GM23248 (cell line): ENCODE data around the gene METTL8. TPM values are rescaled to one million over a fixed set of nuclear protein-coding genes. Genes with fewer than 3 reads are reported as not detected.

Experiments
- DNase-seq: peaks from one replicate; pipeline ENCODE4 v3.0.0-alpha.2; 2015
- H2AFZ ChIP-seq: fragments of 200-600 bp; sonication (generic); 2 replicates; pipeline ENCODE4 v1.6.1; 2016; ENCODE audit warnings: antibody characterized with exemption
- H3F3A ChIP-seq: fragments of 200-600 bp; sonication (generic); 2 replicates; pipeline ENCODE4 v1.6.1; 2016; ENCODE audit warnings: mild to moderate bottlenecking, antibody characterized with exemption, mixed run types; ENCODE audit not compliant: insufficient read depth
- H3K27ac ChIP-seq: fragments of 200-600 bp; sonication (generic); 2 replicates; pipeline ENCODE4 v1.5.1; 2016; ENCODE audit warnings: mild to moderate bottlenecking
- H3K27me3 ChIP-seq: fragments of 200-600 bp; sonication (generic); replicated peaks from 2 replicates; pipeline ENCODE4 v1.6.1; 2016; ENCODE audit warnings: mild to moderate bottlenecking; ENCODE audit not compliant: insufficient read depth
- H3K36me3 ChIP-seq: fragments of 200-600 bp; sonication (generic); 2 replicates; pipeline ENCODE4 v1.6.1; 2016; ENCODE audit warnings: low read depth, mild to moderate bottlenecking
- H3K4me1 ChIP-seq: fragments of 200-600 bp; sonication (generic); 2 replicates; pipeline ENCODE4 v1.6.1; 2016; ENCODE audit warnings: mild to moderate bottlenecking; ENCODE audit not compliant: insufficient read depth
- H3K4me2 ChIP-seq: fragments of 200-600 bp; sonication (generic); one replicate; pipeline ENCODE4 v1.6.1; 2016; ENCODE audit warnings: mild to moderate bottlenecking; ENCODE audit not compliant: unreplicated experiment
- H3K4me3 ChIP-seq: fragments of 200-600 bp; sonication (generic); 2 replicates; pipeline ENCODE4 v1.5.1; 2016; ENCODE audit warnings: mild to moderate bottlenecking
- H3K79me2 ChIP-seq: fragments of 200-600 bp; sonication (generic); 2 replicates; pipeline ENCODE4 v1.6.1; 2016; ENCODE audit warnings: mild to moderate bottlenecking; ENCODE audit not compliant: insufficient read depth
- H3K9ac ChIP-seq: fragments of 200-600 bp; sonication (generic); 2 replicates; pipeline ENCODE4 v1.6.1; 2016; ENCODE audit warnings: mild to moderate bottlenecking
- H3K9me2 ChIP-seq: fragments of 200-600 bp; sonication (generic); 2 replicates; pipeline ENCODE4 v1.6.1; 2016; ENCODE audit warnings: mixed run types, mild to moderate bottlenecking, moderate library complexity; ENCODE audit not compliant: insufficient read depth
- H3K9me3 ChIP-seq: fragments of 200-600 bp; sonication (generic); one replicate; pipeline ENCODE4 v1.6.1; 2017; ENCODE audit warnings: low read depth
- H4K20me1 ChIP-seq: fragments of 200-600 bp; sonication (generic); 2 replicates; pipeline ENCODE4 v1.6.0; 2016; ENCODE audit not compliant: insufficient read depth
- EZH2 ChIP-seq: fragments of 200-600 bp; sonication (generic); IDR thresholded peaks from 2 replicates; pipeline ENCODE4 v1.6.1; 2018; ENCODE audit warnings: antibody characterized with exemption, mild to moderate bottlenecking; ENCODE audit not compliant: insufficient read depth, poor library complexity, severe bottlenecking
- EZH2phosphoT487 ChIP-seq: fragments of 200-600 bp; sonication (generic); IDR thresholded peaks from 2 replicates; pipeline ENCODE4 v1.6.1; 2018; ENCODE audit warnings: antibody characterized with exemption, moderate library complexity, mild to moderate bottlenecking, low read depth; ENCODE audit not compliant: insufficient read depth
- WGBS, 2 experiments: methylation state at CpG; one replicate each; pipeline ENCODE4 v1.1.6; 2015 to 2017; ENCODE audit warnings: low lambda C conversion rate in 2 of 2, low coverage in 1 of 2; ENCODE audit errors: missing lambda C conversion rate in 2 of 2; 5-methylcytosine and 5-hydroxymethylcytosine counted together
- in situ Hi-C: fragments of 300-500 bp; cut with MboI; formaldehyde crosslinking; loops from 2 replicates; pipeline ENCODE4 v1.15.0; 2020
- polyA plus RNA-seq: library from polyadenylated mRNA; unstranded; fragments of >200 nt; fragmentation: Nextera tagmentation; extraction: Ambion mirVana; gene quantifications from 2 replicates; pipeline ENCODE4 v1.2.1, GENCODE V29; 2016
- total RNA-seq: library from RNA; depleted of rRNA; stranded (reverse); fragments of >200 nt; shearing (Covaris generic); gene quantifications from 2 replicates; pipeline ENCODE4 v1.2.3, GENCODE V29; 2014; rRNA removed

Gene METTL8
- total RNA-seq: 17.8 and 38.5 TPM in 2 replicates
- 27.2 and 31.5 TPM in 2 replicates for polyA plus RNA-seq

- Histone ChIP-seq H3K9me2 (no peaks in the 10 kb centered on the region), H3K4me1 (peaks cover 12% of the 10 kb centered on the region), H3K27ac (peak within 1 kb of the TSS; percentile 82), H3K4me3 (peak within 1 kb of the TSS; percentile 94), H2AFZ (peak within 1 kb of the TSS; percentile 91), H3K36me3 (peaks cover 28% of the 10 kb centered on the region), H3K9ac (peak within 1 kb of the TSS; percentile 87), H3K4me2 (peak within 1 kb of the TSS; percentile 99), H4K20me1 (no peaks in the 10 kb centered on the region), H3F3A (peaks cover 32% of the 10 kb centered on the region), H3K9me3 (no peaks in the 10 kb centered on the region), H3K27me3 (no peaks in the 10 kb centered on the region), H3K79me2 (peaks cover 65% of the 10 kb centered on the region)
- in situ Hi-C loops: no loop called here
- no peak for DNase-seq
- TF ChIP-seq EZH2phosphoT487: no peak
- TF ChIP-seq EZH2: no peak
- 0 to 1% methylated on average over 13 to 15 of the region's 15 CpGs for WGBS, 2 experiments
Observed at GRCh38 chr2:171433763-171434012, at the start of gene METTL8. METTL8 (minus strand) TSS chr2:171433990; CDS start chr2:171392185, 41,805 bp downstream.

GRCh38 chr2:171482877-171483276 is 49.1 kb upstream of the METTL8 start:
- Histone ChIP-seq H3K9ac (no peak overlapping the region), H3K4me1 (peaks cover 6% of the 10 kb centered on the region; the same call in 1 of the 2 replicates), H3K9me2 (no peaks in the 10 kb centered on the region), H2AFZ (no peak overlapping the region), H3K79me2 (no peaks in the 10 kb centered on the region), H3K4me3 (no peak overlapping the region), H3K9me3 (no peaks in the 10 kb centered on the region), H3F3A (no peaks in the 10 kb centered on the region), H3K36me3 (0 out of 2 replicates have a peak, but pooled peaks cover 18% of the 10 kb centered on the region), H3K27me3 (no peaks in the 10 kb centered on the region), H3K27ac (no peak overlapping the region), H4K20me1 (no peaks in the 10 kb centered on the region), H3K4me2 (no peak overlapping the region)
- in situ Hi-C loops: no loop called here
- 92 to 98% methylated on average over 3 of the region's 3 CpGs for WGBS, 2 experiments
- TF ChIP-seq EZH2phosphoT487: no peak
- TF ChIP-seq EZH2: no peak
- no peak for DNase-seq

GRCh38 chr2:171482308-171482707 is 48.5 kb upstream of the METTL8 start:
- Histone ChIP-seq H2AFZ (no peak overlapping the region), H3K4me3 (no peak overlapping the region), H3K9me3 (no peaks in the 10 kb centered on the region), H3K79me2 (no peaks in the 10 kb centered on the region), H3K27ac (no peak overlapping the region), H4K20me1 (no peaks in the 10 kb centered on the region), H3F3A (no peaks in the 10 kb centered on the region), H3K9me2 (no peaks in the 10 kb centered on the region), H3K27me3 (no peaks in the 10 kb centered on the region), H3K4me1 (peaks cover 6% of the 10 kb centered on the region; the same call in 1 of the 2 replicates), H3K36me3 (0 out of 2 replicates have a peak, but pooled peaks cover 18% of the 10 kb centered on the region), H3K9ac (no peak overlapping the region), H3K4me2 (no peak overlapping the region)
- in situ Hi-C loops: no loop called here
- TF ChIP-seq EZH2 (no peak), EZH2phosphoT487 (no peak)
- no peak for DNase-seq

GRCh38 chr2:171480908-171481307 is 47.1 kb upstream of the METTL8 start:
- no peak overlapping the region for H3K27ac ChIP-seq
- no peaks in the 10 kb centered on the region for H4K20me1 ChIP-seq
- WGBS, 2 experiments: 95 to 96% methylated on average over 1 of the region's 1 CpG
- H3F3A ChIP-seq: no peaks in the 10 kb centered on the region
- no peaks in the 10 kb centered on the region for H3K9me3 ChIP-seq
- no peak overlapping the region for H3K4me2 ChIP-seq
- no peak overlapping the region for H3K9ac ChIP-seq
- no peak for TF ChIP-seq EZH2
- no peak for TF ChIP-seq EZH2phosphoT487
- H3K9me2 ChIP-seq: no peaks in the 10 kb centered on the region
- no peaks in the 10 kb centered on the region for H3K79me2 ChIP-seq
- in situ Hi-C loops: no loop called here
- H3K36me3 ChIP-seq: 0 out of 2 replicates have a peak, but pooled peaks cover 18% of the 10 kb centered on the region
- H3K4me3 ChIP-seq: no peak overlapping the region
- no peak overlapping the region for H2AFZ ChIP-seq
- H3K27me3 ChIP-seq: no peaks in the 10 kb centered on the region
- no peak for DNase-seq
- peaks cover 6% of the 10 kb centered on the region; the same call in 1 of the 2 replicates for H3K4me1 ChIP-seq

GRCh38 chr2:171479154-171479814 is 45.5 kb upstream of the METTL8 start:
- in situ Hi-C loops: no loop called here
- H3F3A ChIP-seq: no peaks in the 10 kb centered on the region
- 0 out of 2 replicates have a peak, but pooled peaks cover 14% of the 10 kb centered on the region for H3K36me3 ChIP-seq
- H3K9ac ChIP-seq: no peak overlapping the region
- no peak overlapping the region for H3K4me2 ChIP-seq
- DNase-seq: no peak
- no peaks in the 10 kb centered on the region for H3K79me2 ChIP-seq
- H3K9me3 ChIP-seq: no peaks in the 10 kb centered on the region
- no peak overlapping the region for H2AFZ ChIP-seq
- 85 to 87% methylated on average over 3 of the region's 3 CpGs for WGBS, 2 experiments
- no peak overlapping the region for H3K4me3 ChIP-seq
- TF ChIP-seq EZH2phosphoT487: no peak
- TF ChIP-seq EZH2: no peak
- no peak overlapping the region for H3K27ac ChIP-seq
- H3K27me3 ChIP-seq: no peaks in the 10 kb centered on the region
- H3K9me2 ChIP-seq: no peaks in the 10 kb centered on the region
- H4K20me1 ChIP-seq: no peaks in the 10 kb centered on the region
- H3K4me1 ChIP-seq: peaks cover 6% of the 10 kb centered on the region; the same call in 1 of the 2 replicates
